ENCODE measurements around the gene EPN3.

DNA sequence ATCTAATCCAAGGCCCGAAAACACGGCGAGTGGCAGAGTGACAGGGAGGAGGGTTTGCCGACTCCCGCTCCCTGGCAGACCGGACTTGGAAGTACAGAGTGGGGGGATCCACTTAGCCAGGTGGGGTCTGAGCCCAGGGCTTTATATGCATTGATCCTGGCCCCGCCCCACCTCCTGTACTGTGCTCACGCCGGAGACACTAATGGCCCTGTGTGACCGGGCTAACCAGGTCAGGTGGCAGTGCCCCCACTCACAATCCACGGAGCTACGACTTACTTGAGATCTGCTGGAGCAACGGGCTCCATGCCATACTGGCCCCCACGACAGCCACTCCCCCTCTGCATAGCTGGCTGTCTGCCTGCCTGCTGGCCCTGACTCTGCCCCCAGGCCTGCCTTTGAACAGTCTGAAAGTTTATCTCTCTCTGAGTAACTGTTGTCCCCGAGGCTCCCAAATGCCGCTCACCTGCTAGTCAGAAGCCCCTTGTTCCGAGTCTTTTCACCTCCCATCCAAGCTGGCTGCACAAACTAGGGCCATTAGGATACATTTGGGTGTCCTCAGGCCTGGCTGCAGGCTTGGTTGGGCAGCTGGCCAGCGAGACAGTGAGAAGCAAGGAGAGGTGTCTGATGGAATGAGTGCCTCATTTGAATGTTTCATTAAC is 56.0 kb downstream of the EPN3 start:
- TF ChIP-seq, protein P1, sequence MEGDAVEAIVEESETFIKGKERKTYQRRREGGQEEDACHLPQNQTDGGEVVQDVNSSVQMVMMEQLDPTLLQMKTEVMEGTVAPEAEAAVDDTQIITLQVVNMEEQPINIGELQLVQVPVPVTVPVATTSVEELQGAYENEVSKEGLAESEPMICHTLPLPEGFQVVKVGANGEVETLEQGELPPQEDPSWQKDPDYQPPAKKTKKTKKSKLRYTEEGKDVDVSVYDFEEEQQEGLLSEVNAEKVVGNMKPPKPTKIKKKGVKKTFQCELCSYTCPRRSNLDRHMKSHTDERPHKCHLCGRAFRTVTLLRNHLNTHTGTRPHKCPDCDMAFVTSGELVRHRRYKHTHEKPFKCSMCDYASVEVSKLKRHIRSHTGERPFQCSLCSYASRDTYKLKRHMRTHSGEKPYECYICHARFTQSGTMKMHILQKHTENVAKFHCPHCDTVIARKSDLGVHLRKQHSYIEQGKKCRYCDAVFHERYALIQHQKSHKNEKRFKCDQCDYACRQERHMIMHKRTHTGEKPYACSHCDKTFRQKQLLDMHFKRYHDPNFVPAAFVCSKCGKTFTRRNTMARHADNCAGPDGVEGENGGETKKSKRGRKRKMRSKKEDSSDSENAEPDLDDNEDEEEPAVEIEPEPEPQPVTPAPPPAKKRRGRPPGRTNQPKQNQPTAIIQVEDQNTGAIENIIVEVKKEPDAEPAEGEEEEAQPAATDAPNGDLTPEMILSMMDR (IDR thresholded peaks at IDR 0.05) = no peak
- no peak for TF ChIP-seq POLR2A (IDR thresholded peaks at IDR 0.05)
